Astrocyte (in vitro differentiated cells and primary cell): ENCODE measurements around the gene HS6ST2. TPM values are rescaled to one million over a fixed set of nuclear protein-coding genes. Genes with fewer than 3 reads are reported as not detected.

Experiments
- DNase-seq: peaks from one replicate; pipeline ENCODE4 v3.0.0-alpha.2; 2010; ENCODE audit warnings: low read depth
- FAIRE-seq: peaks from 2 replicates; lab custom pipeline; 2011; peaks lifted over from hg19 to GRCh38; lab: Jason Lieb, UNC
- H2AFZ ChIP-seq: 2 replicates; pipeline ENCODE4 v1.6.0; 2012; ENCODE audit warnings: low read depth, low read length, inconsistent platforms
- H3K27ac ChIP-seq: 2 replicates; pipeline ENCODE4 v1.5.1; 2011; ENCODE audit warnings: low read depth, low read length, inconsistent platforms
- H3K27me3 ChIP-seq: 2 replicates; pipeline ENCODE4 v1.6.0; 2011; ENCODE audit warnings: low read length, inconsistent platforms; ENCODE audit not compliant: insufficient read depth
- H3K36me3 ChIP-seq: 2 replicates; pipeline ENCODE4 v1.5.1; 2011; ENCODE audit warnings: low read length, inconsistent platforms; ENCODE audit not compliant: insufficient read depth
- H3K4me1 ChIP-seq: 2 replicates; pipeline ENCODE4 v1.5.1; 2011; ENCODE audit warnings: low read length, inconsistent platforms; ENCODE audit not compliant: insufficient read depth
- H3K4me2 ChIP-seq: 2 replicates; pipeline ENCODE4 v1.6.0; 2012; ENCODE audit warnings: low read length, inconsistent platforms
- H3K4me3 ChIP-seq: 2 replicates; pipeline ENCODE4 v1.5.1; 2011; ENCODE audit warnings: low read depth, mild to moderate bottlenecking, low read length, inconsistent platforms; ENCODE audit not compliant: insufficient read depth
- H3K79me2 ChIP-seq: 2 replicates; pipeline ENCODE4 v1.6.0; 2012; ENCODE audit warnings: mild to moderate bottlenecking, low read length, inconsistent platforms; ENCODE audit not compliant: insufficient read depth
- H3K9ac ChIP-seq: 2 replicates; pipeline ENCODE4 v1.6.0; 2012; ENCODE audit warnings: mild to moderate bottlenecking, low read length, inconsistent platforms
- H3K9me3 ChIP-seq: 2 replicates; pipeline ENCODE4 v1.5.1; 2012; ENCODE audit warnings: low read depth, mild to moderate bottlenecking, low read length, inconsistent platforms; ENCODE audit not compliant: insufficient read depth
- H4K20me1 ChIP-seq: 2 replicates; pipeline ENCODE4 v1.6.0; 2012; ENCODE audit warnings: low read length, inconsistent platforms; ENCODE audit not compliant: insufficient read depth
- H3K27ac Mint-ChIP-seq: one replicate; pipeline ENCODE4 v1.8.0; 2021; ENCODE audit warnings: mild to moderate bottlenecking, mixed read lengths; ENCODE audit not compliant: unreplicated experiment
- H3K27me3 Mint-ChIP-seq: one replicate; pipeline ENCODE4 v1.8.0; 2021; ENCODE audit warnings: low read depth, mixed read lengths; ENCODE audit not compliant: unreplicated experiment
- H3K36me3 Mint-ChIP-seq: one replicate; pipeline ENCODE4 v1.8.0; 2021; ENCODE audit warnings: low read depth, mixed read lengths; ENCODE audit not compliant: unreplicated experiment
- H3K4me1 Mint-ChIP-seq: one replicate; pipeline ENCODE4 v1.8.0; 2021; ENCODE audit warnings: low read depth, mixed read lengths; ENCODE audit not compliant: unreplicated experiment
- H3K4me3 Mint-ChIP-seq: one replicate; pipeline ENCODE4 v1.8.0; 2021; ENCODE audit warnings: mild to moderate bottlenecking, moderate library complexity, mixed read lengths; ENCODE audit not compliant: unreplicated experiment
- H3K9me3 Mint-ChIP-seq: one replicate; pipeline ENCODE4 v1.8.0; 2021; ENCODE audit warnings: mild to moderate bottlenecking, mixed read lengths; ENCODE audit not compliant: unreplicated experiment
- CTCF ChIP-seq: IDR thresholded peaks from 2 replicates; pipeline ENCODE4 v1.5.1; 2011; ENCODE audit warnings: low read depth, mild to moderate bottlenecking, inconsistent platforms, low read length, moderate library complexity; ENCODE audit not compliant: insufficient read depth
- EZH2 ChIP-seq: IDR thresholded peaks from 2 replicates; pipeline ENCODE4 v1.6.1; 2012; ENCODE audit warnings: mild to moderate bottlenecking, low read length, inconsistent platforms; ENCODE audit not compliant: insufficient read depth
- total RNA-seq: library from RNA; stranded (reverse); gene quantifications from 2 replicates; pipeline ENCODE4 v1.2.1, GENCODE V29; 2021

HS6ST2 gene
- total RNA-seq, 1 donor from 2014 or later, result 12.9 TPM

- Histone ChIP-seq H3K9me3 (no peaks in the 10 kb centered on the region), H3K27me3 (no peaks in the 10 kb centered on the region), H2AFZ (no peak overlapping the region), H3K4me3 (no peak overlapping the region), H4K20me1 (no peaks in the 10 kb centered on the region), H3K4me2 (no peak overlapping the region), H3K79me2 (no peaks in the 10 kb centered on the region), H3K36me3 (no peaks in the 10 kb centered on the region), H3K4me1 (no peaks in the 10 kb centered on the region), H3K9ac (no peak overlapping the region), H3K27ac (no peak overlapping the region)
- FAIRE-seq (no peak), DNase-seq (no peak)
- Mint-ChIP-seq H3K27ac (no peak overlapping the region), H3K36me3 (no peaks in the 10 kb centered on the region), H3K4me3 (no peak overlapping the region), H3K9me3 (no peaks in the 10 kb centered on the region), H3K27me3 (no peaks in the 10 kb centered on the region), H3K4me1 (no peaks in the 10 kb centered on the region)
- TF ChIP-seq EZH2 (no peak), CTCF (no peak)
These were observed 349.0 kb downstream of the HS6ST2 start for GRCh38 chrX:132609362-132609848.

GRCh38 chrX:132603700-132604286 lies 354.6 kb downstream of the HS6ST2 start:
- DNase-seq (no peak), FAIRE-seq (peak; percentile 5)
- Histone ChIP-seq H4K20me1 (no peaks in the 10 kb centered on the region), H3K27me3 (no peaks in the 10 kb centered on the region), H3K4me1 (no peaks in the 10 kb centered on the region), H3K79me2 (no peaks in the 10 kb centered on the region), H3K4me2 (no peak overlapping the region), H3K36me3 (no peaks in the 10 kb centered on the region), H3K9ac (no peak overlapping the region), H3K9me3 (no peaks in the 10 kb centered on the region), H3K27ac (no peak overlapping the region), H3K4me3 (no peak overlapping the region), H2AFZ (no peak overlapping the region)
- H3K4me3 Mint-ChIP-seq, result no peak overlapping the region
- H3K27me3 Mint-ChIP-seq, result no peaks in the 10 kb centered on the region
- no peaks in the 10 kb centered on the region for H3K36me3 Mint-ChIP-seq
- no peak overlapping the region for H3K27ac Mint-ChIP-seq
- no peaks in the 10 kb centered on the region for H3K4me1 Mint-ChIP-seq
- no peaks in the 10 kb centered on the region for H3K9me3 Mint-ChIP-seq
- TF ChIP-seq EZH2 (no peak), CTCF (no peak)

GRCh38 chrX:132602701-132603100 lies 355.7 kb downstream of the HS6ST2 start:
- no peaks in the 10 kb centered on the region for H3K27me3 Mint-ChIP-seq
- H3K36me3 Mint-ChIP-seq, result no peaks in the 10 kb centered on the region
- DNase-seq, result no peak
- no peaks in the 10 kb centered on the region for H3K36me3 ChIP-seq
- no peaks in the 10 kb centered on the region for H3K9me3 ChIP-seq
- H3K27me3 ChIP-seq, result no peaks in the 10 kb centered on the region
- H4K20me1 ChIP-seq, result no peaks in the 10 kb centered on the region
- H3K9ac ChIP-seq, result no peak overlapping the region
- no peak overlapping the region for H3K4me3 Mint-ChIP-seq
- no peaks in the 10 kb centered on the region for H3K9me3 Mint-ChIP-seq
- H3K27ac Mint-ChIP-seq, result no peak overlapping the region
- no peaks in the 10 kb centered on the region for H3K4me1 ChIP-seq
- H2AFZ ChIP-seq, result no peak overlapping the region
- H3K79me2 ChIP-seq, result no peaks in the 10 kb centered on the region
- TF ChIP-seq CTCF (no peak), EZH2 (no peak)
- H3K27ac ChIP-seq, result no peak overlapping the region
- H3K4me1 Mint-ChIP-seq, result no peaks in the 10 kb centered on the region
- no peak for FAIRE-seq
- H3K4me2 ChIP-seq, result no peak overlapping the region
- no peak overlapping the region for H3K4me3 ChIP-seq
